Stimulated activated CD4-positive, alpha-beta T cell treated with anti-CD3 and anti-CD28 coated beads, Interleukin-12 subunit alpha, Interleukin-12 subunit beta, amount 100 ng/mL, for 24 hours (primary cell): ENCODE measurements around the gene RASGRF2.
"Not testable (repeated sequence)": the region's sequence is repeated elsewhere in the genome, so short reads cannot be mapped to it uniquely, and the experiment has no call there.

Source experiments
- DNase-seq, 2 experiments: peaks; one replicate each; pipeline ENCODE4 v3.0.0-alpha.2; 2020; ENCODE audit warnings: low read depth in 2 of 2

RASGRF2 gene

DNA sequence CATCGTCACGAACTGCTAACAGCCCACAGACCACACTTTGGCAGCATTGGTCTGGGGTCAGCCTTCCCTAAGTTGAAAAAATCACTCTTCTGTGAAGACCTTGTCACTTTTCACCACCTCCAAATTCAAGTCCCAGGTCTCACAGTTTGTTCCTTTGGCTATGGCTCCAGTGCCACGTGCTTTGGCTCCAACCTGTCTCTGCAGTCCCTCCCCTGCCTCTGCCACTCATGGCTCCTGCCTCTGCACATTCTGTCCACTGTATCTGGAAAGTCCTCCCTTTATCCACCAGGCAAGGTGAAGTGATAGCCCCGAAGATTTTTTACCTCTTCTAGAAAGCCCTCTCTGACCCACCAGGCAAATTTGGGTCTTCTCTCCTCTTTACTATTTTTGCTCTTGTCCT lies 278.3 kb downstream of the RASGRF2 start:
- no peak for DNase-seq

DNA sequence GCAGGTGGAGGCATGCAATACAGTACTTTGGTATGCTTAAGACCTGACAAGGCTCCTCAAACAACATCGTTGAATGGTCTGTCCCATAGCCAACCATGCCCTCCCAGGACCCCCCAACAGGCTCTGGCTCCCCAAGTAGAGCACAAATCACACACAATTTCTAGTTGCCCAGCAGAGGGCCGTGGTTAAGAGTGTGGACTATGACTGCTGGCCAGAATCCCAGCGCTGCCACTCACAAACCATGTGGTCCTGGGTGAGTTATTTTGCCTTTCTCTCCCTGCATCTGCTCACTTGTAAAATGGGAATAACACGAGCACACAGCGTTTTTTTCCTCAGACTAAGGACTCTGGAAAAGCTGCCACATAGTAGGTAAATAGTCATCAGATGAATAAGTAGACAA lies 279.4 kb downstream of the RASGRF2 start:
- DNase-seq = no peak

DNA sequence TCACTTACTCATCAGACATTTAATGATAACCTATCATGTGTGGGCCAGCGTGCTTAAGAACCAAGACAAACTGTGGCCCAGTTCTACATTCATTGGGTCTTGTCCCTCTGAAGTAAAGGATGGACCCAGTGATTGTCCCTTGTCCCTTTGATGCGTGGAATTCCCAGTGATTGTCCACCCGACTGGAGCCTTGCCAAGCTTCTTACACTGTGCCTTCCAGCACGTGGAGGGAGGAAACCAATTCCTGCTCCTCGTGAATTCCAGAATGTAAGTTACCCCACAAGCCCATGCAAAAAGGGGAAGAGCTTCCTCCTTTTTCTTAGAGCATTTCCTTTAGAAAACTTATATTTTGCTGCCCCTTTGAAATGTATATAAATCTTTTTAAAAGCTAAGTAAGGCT lies 280.8 kb downstream of the RASGRF2 start:
- DNase-seq = no peak

DNA sequence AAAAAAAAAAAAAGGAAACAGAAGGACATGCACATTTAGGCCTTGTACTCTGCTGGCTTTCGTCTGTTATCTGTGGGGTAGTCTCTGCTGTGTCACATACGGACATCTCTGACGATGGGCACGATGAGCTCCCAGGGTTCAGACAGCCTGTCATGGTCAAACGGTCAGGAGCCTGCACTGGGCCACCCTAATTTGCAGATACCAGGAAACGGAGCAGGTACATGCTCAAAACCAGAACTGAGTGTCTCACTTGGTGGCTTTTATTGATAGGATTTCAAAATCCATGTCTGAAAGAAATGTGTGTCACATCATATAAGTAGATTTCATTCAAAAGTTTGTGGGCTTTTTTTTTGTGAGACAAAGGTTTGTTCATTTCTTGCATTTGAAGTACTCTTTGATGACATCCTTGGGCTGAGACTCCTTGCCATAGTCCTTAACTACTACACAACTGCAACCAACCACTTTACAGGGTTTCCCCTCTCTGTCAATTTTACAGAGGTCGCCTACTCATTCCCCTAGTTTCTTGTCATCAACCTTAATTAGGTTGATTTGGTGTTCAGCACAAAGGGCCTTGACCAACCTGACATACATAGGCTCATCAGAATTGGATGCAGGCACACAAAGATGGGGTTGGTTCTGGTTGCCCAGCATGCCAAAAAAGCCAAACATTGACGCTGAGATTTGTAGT lies 281.9 kb downstream of the RASGRF2 start:
- DNase-seq = no peak

DNA sequence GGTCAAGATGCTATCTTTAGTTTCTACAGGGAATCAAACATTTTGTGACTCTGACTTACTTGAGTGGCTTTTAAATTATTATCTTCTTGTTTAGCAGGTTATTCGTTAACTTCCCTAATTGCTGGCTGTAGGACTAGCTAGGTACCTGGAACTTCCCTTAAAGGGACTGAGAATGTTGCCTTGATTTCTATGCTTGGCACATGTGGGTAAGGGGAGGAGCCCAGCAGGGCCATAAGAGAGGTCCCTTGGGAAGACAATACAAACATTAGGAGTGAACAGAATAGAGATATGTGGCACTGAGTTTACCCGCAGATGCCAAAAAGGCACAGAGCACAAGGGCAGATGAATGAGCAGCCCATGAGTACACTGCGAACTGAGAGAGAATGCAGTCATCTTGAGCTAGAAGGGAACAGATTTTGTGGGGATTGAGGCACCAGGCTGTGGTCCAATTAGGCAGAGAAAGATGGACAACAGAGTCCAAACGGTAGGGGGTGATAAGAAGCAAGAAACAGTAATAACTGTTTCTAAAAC lies 282.8 kb downstream of the RASGRF2 start:
- DNase-seq = no peak

DNA sequence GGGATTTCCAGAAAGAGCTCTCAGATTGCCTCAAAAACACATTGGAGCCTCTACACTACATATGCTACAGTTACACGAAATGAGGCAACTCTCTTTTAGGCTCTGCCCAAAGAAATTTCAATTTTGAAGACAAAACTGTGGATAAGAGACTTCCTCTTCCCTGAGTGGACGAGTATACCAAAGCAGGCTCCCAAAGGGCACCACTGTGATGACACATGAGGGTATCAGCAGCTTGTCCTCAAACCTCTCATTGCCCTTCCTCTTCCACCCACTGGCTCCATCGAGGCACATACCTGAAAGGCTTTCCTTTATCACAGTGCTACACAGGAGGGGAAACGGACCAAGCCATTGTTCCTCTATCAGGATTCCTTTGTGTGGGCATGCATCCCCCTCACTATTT lies 284.3 kb downstream of the RASGRF2 start:
- DNase-seq = no peak

DNA sequence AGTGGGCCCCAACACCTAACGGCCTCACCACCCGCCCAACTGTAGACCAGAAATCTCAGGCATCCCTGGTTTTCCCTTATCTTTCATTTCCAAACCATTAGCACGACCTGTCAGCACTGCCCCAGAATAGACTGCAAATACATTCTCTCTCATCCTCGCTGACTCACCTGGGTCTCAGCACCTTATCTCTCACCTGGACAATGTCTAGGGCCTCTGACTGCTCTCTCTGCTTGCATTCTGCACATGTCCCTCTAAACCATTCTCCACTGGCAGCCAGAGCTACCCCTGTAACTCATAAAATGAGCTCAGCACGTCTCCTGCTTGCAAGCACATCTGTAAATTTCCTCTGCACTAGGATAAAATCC lies 285.7 kb downstream of the RASGRF2 start:
- no peak for DNase-seq

DNA sequence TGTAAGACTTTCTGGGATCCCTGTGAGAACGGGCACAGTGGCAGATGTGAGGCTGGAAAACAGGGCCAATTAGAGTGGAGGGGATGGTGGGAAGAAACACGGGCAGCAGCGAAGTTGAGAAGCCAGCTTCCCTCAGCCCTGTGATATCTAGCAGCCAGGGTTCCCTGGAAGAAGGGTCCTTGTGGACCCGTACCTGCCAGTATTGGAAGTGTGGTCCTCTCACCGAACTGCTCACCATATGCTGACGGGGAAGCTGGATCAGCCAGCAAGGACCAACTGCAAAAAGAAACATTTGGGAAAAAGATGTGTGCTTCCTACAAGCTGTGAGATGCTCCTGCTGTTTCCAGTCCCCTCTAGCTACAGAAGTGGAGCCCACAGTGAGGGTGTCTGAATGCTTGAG lies 286.5 kb downstream of the RASGRF2 start:
- no peak for DNase-seq

DNA sequence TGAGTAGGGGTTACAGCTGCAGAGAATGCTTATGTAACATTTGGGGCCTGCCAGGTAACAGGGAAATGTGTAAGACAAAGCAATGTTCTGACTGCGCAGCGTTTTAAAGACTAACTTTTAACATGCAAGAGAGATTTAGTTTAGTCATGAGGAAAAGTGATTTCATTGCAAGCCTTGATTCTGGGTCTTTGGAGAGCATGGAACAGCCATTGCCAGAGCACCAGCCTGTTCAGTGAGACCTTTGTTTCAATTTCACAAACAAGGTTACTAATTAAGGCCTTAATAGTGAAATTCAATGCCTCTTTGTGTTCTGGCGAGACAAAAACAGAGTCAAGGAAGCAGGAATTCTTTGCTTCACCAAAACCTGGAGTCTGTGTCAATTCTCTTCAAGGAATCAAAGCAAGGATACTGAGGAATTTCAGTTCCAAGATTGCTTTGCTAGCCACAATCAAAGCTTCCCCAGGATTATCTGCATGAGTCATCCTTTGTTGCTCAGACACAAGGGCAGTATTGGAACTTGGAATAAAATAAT lies 287.3 kb downstream of the RASGRF2 start:
- DNase-seq = no peak

DNA sequence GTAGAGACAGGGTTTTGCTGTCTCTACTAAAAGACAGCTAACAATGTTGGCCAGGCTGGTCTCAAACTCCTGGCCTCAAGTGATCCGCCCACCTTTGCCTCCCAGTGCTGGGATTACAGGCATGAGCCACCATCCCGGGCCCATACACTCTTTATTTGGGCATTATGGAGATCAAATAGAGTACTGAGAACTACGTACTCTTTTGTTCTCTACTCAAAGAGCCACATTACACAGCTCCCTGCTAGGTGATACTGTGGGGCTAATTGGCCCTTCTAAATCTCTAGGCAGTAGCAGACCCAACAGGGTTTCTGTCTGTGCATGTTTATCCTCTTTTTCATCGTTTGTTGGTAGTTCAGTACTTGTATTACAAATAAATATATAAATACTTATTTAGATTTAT lies 289.1 kb downstream of the RASGRF2 start:
- no peak for DNase-seq

DNA sequence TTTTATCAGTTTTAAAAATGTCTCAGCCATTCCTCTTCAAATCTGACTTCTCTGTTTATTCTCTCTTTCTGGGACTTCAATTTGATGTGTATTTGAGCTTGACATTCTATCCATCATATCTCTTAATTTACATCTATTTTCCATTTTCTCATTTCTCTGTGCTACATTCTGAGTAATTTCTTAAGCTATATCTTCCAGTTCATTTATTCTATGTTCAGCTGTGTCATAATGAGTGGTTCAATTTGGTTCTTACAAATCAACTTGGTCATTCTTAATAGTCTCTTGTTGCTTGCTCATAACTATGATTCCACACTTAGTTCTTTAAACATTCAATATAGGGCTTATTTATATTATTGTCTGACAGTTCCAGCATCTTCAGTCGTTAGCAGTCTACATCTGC lies 289.8 kb downstream of the RASGRF2 start:
- DNase-seq = no peak

DNA sequence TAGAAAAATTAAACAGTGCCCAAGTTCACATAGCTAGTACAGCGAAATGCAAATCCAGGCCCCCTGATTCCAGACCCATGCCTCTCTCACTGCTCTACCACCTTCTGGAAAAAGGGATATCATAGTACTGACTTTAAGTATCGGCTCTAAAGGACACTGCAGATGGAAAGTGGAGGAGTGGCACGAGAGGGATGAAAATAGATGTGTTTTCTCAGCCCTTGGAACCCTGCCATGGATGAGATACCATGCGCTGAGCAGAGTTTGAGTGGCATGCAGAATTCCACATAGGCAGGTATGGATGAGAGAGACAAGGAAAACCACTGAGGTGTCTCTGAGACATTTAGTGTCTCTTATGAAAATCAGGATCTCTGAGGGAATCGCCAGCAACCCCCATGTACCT lies 291.8 kb downstream of the RASGRF2 start:
- no peak for DNase-seq

DNA sequence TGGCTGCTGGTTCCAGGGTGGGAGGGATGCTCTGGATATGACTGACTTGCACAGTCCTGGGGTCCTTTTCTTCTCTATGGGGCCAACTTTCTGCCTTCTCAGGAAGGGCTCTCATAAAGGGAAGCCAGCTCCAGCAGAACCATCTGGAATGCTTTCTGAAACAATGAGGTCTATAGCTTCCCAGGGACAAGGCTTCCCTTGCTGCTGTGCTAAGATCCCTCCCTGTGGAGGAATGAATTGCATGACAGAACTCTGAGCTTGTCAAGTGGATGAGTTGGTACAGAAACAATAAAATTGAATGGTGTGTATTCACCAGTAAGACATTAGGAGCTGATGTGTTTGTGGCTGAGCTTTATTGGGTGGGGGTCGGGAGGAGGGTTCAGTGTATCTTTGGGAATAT lies 292.7 kb downstream of the RASGRF2 start:
- DNase-seq = no peak

DNA sequence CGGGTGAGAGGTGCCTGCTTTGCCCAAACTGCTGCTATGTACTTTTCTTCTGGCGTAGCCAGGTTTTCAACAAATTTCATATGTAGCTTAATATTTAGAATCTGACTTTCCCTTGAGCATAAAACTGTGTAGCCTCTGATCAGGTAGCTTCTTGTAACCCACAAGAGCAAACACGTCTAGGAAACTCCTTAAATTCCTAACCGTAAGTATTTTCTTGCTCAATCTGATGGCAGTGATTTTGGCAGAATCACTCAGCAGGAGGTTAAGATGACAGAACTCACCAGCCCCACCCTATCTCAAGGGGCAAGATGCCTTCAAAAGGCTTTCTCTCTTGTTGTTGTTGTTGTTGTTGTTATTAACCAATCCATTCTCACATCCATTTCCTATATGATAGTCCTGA lies 293.7 kb downstream of the RASGRF2 start:
- DNase-seq = no peak

DNA sequence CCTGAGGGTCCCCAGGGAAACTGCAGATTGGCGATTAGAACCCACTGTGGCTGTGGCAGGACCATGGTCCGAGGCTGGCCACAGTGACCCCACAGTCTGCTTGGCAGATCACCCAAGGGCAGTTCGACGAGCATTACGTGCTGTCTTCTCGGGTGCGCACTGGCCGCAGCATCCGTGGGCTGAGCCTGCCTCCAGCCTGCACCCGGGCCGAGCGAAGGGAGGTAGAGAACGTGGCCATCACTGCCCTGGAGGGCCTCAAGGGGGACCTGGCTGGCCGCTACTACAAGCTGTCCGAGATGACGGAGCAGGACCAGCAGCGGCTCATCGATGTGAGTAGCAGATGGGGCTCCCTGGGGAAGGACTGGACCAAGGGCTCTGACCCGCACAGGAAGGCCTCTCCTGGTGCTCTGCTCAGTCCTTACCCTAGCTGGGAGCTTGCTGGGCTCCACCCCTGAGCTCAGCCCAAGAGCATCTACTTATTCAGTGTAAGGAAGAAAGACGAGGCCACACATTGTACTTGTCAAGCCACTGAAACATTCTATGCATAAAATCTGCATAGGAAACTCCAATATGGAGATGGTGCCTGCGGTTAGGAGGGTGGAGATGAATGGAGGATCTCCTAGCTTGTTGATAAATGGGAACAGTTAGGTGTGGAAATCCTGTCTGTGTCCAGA lies 294.9 kb downstream of the RASGRF2 start:
- no peak for DNase-seq

DNA sequence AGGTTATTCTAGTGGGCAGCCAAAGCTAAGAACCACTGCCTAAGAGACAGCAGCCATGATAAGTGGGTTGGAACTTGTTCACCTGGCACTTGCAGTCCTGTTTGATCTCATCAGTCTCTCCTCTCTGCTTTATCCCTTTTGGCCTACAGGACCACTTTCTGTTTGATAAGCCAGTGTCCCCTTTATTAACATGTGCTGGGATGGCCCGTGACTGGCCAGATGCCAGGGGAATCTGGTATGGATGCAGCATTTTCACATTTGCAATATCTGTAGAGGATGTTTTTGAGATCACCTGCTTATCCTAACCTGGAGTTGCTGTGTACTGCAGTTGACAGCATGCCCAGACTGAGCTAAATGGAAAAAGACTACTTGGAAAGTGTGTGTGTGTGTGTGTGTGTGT lies 296.6 kb downstream of the RASGRF2 start:
- no peak for DNase-seq

DNA sequence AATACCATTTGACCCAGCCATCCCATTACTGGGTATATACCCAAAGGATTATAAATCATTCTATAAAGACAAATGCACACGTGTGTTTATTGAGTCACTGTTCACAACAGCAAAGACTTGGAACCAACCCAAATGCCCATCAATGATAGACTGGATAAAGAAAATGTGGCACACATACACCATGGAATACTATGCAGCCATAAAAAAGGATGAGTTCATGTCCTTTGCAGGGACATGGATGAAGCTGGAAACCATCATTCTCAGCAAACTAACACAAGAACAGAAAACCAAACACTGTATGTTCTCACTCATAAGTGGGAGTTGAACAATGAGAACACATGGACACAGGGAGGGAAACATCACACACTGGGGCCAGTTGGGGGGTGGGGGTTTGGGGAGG lies 302.6 kb downstream of the RASGRF2 start:
- DNase-seq = not testable (repeated sequence)

DNA sequence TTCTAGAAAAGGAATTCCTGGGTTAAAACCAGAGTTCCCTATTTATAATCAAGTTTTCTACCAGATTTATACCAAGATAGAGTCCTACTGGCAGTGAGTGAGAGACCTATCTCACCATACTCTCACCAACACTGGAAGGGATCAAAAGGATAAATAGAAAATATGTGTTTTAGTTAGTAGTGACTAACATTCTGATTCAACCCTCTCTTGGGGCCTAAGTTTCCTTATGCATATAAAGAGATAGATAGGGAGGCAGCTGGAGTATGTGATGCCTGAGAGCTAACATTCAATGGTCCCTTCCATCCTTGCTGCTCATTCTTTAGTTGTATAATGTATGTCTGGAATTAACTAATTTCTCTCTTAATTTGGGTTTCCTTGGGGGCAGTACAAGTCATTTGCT lies 304.9 kb downstream of the RASGRF2 start:
- DNase-seq = no peak

DNA sequence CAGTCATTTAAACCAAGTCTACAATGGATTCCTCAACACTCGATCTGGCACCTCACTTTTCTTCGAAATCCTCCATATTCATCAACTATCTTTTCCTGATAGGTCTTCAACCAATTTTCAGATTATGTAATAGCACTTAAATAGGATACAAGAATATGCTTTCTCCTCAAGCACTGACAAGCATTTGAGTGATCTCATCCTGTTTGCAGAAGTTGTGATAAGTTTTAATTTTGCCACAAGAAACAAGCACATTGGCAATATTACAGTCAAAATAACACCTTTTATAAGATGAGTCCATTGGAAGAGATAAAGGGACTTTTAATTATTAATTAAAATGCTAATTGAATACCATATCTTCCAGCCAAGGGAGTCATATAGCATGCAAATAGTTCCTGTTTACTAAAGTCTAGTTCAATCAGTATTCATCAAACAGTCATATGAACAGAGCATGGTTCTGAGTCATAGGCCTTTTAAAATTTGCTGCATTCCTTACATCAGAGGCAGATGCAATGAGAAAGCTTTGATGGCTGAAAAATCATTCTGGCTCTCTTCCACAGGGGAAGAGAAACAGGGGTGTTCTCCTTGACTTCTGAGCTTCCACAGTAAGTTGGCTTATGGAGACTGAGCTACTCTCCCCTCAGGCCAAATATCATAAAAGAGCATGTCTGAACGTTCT lies 308.5 kb downstream of the RASGRF2 start:
- no peak for DNase-seq

DNA sequence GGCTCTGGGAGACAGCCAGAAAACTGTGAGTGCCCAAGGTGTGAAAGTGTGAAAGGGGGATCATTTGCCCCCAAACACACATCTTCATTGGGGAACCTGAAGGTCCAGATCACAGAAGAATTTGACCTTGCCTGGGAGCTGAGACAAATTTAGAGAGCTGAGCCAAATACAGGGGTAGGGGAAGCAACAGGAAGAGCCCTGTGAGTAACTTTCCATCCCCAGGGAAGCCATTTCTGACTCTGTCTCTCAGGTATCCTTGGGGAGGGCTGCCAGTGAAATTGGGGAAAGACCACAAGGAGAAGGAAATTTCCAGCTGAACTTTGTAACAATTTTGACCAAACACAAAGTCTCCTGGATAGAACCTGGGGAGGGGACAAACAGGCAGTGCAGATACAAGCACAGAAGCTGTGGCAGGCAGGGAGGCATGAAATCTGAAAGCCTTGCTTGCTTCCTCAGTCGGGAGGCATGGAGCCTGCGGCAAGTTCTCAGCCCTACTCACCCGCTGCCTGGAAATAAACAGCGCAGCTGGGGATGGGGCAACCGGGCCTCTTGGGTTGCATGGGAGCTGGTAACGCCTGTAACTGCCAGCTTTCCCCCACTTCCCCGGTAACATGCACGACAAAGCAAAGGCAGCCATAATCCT lies 309.7 kb downstream of the RASGRF2 start:
- DNase-seq = no peak

DNA sequence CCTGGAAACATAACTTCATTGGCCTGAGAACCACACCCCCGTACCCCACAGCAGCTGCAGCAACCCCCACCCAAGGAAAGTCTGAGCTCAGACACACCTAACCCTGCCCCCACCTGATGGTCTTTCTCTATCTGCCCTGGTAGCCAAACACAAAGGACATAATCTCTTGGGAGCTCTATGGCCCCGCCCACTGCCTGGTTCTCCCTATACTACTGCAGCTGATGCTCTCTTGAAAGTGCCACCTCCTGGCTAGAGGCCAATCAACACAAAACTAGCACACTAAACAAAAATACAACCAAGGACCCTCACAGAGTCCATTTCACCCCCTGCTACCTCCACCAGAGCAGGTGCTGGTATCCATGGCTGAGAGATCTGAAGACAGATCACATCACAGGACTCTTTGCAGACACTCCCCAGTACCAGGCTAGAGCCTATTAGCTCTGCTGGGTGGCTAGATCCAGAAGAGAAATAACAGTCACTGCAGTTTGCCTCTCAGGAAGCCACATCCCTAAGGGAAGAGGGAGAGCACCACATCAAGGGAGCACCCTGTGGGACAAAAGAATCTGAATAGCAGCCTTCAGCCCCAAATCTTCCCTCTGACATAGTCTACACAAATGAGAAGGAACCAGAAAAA lies 310.3 kb downstream of the RASGRF2 start:
- not testable (repeated sequence) for DNase-seq
